Stimulated activated CD8-positive, alpha-beta memory T cell treated with anti-CD3 and anti-CD28 coated beads, Interleukin-15, amount 100 ng/mL, for 1 hour (primary cell): ENCODE measurements around the gene MAP3K20.
"Not testable (repeated sequence)": the region's sequence is repeated elsewhere in the genome, so short reads cannot be mapped to it uniquely, and the experiment has no call there.

Source experiments
- DNase-seq: peaks from one replicate; pipeline ENCODE4 v3.0.0-alpha.2; 2020; ENCODE audit warnings: low read depth

MAP3K20 gene

DNA sequence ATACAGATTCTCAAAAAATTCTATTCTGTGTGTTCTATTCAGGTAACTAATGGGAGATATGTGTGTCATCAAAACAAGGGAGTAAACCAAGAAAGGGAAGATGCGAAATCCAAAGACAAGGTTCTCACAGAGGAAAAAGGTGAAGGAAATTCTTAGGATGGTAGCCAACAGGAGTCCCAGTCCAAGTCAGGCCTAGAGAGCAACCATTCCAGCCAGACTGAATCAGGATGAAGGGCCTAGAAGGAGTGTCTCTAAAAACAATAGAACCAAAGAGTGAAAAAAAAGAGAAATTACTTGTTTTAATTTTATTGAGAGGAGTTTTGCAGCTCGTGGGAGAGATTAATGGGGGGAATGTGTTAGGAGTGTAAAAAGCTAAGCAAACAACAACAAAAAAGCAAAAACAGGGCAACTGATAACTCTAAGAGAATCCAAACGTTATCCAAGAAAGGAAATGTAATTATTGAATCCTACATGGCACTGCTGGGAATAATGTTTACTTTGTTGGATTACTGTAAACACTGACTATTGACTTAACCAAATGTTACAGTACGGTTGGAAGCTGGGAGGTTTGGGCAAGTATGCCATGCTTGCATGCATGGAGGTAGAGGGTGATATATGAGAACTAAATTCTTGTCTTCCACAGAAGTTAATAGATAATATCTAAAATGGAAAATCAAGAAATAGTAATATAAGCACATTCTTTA is 12.3 kb downstream of the MAP3K20 start:
- no peak for DNase-seq

DNA sequence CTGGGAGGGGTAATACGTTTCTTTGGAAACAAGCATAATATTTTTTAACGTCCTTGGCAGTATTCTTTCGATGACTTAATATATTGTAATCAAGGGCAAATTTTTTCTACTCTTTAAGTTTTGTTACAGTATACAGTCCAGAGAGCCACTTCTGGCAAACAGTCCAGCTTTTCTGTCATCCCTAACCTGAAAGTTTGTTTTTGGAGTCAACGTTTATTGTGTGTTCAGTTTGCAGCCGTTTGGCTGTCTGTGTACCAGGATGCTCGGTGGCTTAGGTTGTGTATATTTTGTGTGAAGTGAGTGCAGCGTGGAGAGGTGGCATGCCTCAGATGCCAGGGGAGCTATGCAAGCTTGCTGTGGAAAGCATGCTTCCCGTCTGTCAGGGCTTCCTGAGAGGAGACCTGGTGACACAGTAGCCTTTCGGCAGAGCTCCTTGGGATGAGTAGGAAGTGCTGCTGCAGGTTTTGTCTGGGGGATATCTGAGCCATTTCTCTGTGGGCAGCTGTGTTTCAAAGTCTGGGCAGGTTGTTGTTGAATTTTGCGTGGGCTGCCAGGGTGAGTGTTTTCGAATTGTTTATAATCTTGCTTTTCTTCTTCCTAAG is 14.7 kb downstream of the MAP3K20 start:
- no peak for DNase-seq

DNA sequence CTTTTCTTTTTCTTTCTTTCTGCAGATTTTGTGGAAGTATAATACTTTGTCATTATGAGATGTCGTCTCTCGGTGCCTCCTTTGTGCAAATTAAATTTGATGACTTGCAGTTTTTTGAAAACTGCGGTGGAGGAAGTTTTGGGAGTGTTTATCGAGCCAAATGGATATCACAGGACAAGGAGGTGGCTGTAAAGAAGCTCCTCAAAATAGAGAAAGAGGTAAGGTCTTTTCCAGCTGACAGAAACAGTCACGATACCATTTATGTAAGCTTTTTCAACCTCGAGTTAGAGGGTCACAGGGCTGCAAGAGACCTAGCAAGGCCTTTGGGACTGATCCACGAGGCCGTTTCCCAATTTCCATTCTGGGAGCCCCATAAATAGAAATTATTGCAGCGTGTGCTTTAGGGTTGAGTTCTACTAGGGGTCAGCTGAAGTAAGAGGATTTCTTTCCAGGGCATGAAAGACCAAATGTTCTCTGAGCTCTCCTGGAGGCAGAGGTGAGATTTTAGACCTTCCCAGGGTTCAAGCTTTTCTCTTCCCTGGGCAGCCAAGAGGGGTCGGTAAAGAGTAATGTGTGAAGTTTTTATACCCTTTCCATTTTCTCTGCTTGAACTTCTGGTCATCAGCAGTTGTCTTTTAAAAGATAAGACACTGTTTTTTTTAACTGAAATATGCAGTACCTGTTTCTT is 15.5 kb downstream of the MAP3K20 start:
- no peak for DNase-seq

DNA sequence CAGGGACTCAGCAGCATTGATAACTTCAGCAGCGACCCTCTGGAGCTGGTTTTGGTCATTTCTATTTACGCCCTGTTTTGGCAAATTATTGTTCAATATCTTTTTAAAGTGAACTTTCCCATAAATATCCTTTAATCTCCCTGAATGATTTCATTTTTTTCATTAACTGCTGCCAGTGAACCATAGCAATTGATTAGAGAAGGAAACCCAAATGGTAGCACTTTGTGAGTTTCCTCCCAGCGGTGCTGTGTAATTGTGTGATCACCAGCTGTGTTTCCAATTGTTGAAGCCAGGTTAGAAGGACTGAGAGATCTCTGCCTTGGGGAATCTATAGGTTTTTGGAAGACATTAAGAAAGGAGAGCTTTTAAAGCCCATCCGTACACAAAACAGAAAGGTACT is 16.3 kb downstream of the MAP3K20 start:
- DNase-seq, result no peak

DNA sequence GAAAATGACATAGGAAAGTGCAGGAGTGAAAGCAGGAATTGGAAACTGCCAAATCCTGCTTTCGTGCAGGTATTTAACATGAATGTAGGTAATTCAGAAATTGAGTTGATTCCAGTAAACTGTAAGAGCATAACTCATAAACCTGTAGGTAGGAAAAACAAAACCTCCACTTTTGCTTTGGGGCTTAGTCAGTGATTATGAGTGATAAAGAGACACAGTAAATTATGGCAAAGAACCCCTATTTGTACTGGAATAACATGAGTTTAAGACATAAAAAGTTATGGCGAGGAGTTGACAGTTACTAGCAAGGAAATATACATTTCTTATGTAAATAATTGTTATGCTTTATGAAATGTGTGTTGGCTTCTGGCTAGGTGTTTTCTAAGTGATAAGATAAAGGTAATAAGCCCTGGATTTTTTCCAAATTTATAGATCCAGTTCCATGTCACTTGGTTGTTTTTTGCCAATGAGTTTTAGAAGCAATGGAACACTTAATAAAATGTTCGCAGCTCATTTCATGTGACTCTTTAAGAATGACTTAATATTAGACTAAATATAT is 17.3 kb downstream of the MAP3K20 start:
- no peak for DNase-seq

DNA sequence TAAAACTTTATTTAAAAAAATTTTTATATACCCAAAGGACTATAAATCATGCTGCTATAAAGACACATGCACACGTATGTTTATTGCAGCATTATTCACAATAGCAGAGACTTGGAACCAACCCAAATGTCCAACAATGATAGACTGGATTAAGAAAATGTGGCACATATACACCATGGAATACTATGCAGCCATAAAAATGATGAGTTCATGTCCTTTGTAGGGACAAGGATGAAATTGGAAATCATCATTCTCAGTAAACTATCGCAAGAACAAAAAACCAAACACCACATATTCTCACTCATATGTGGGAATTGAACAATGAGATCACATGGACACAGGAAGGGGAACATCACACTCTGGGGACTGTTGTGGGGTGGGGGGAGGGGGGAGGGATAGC is 18.0 kb downstream of the MAP3K20 start:
- DNase-seq, result not testable (repeated sequence)

DNA sequence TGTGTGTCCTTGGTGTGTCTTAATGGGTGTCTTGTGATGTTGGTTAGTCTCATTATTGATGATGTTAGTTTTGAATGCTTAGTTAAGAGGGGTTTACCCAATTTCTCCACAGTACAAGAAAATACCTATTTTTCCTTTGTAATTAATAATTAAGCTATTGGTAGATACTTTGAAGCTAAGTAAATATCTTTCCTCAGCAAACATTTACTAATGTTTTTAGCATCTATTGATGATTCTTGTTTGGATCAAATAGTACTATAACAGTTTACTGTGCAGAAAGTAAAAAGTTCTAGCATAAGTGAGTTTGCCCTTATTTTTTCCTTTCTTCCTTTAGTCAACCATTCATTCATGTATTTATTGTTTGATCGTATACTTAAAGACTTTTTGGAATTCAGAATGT is 19.1 kb downstream of the MAP3K20 start:
- no peak for DNase-seq

DNA sequence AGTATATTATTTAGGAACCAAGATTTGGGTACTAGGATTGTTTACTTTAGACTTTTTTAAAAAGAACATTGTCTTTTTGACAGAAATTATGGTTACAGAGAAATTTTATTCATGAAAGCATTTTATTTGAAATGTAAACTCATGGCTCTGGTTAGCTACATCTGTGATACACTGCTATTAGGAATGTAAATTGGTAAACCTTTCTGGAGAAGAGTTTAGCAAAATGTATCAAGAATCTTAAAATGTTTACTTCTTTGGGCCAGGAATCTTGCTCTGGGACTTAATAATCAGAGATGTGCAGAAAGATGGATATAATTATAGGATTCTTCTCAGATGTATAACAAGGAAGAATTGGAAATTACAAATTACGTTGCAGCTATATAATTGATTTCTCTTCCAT is 19.7 kb downstream of the MAP3K20 start:
- DNase-seq, result no peak

DNA sequence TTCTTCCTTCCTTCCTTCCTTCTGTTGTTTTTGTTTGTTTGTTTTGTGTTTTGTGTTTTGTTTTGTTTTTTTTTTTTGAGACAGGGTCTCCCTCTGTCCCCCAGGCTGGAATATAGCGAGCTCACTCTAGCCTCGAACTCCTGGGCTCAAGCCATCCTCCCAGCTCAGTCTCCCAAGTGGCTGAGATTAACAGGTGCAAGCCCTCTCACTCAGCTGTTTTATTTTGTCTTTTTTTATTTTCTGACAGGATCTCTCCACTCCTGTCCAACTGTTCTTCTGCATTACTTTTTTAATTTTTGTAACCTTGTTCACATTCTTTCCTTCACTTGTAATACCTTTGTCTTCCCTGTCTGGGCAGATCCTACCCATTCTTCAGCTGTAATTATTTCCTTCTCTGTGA is 23.6 kb downstream of the MAP3K20 start:
- DNase-seq, result no peak

DNA sequence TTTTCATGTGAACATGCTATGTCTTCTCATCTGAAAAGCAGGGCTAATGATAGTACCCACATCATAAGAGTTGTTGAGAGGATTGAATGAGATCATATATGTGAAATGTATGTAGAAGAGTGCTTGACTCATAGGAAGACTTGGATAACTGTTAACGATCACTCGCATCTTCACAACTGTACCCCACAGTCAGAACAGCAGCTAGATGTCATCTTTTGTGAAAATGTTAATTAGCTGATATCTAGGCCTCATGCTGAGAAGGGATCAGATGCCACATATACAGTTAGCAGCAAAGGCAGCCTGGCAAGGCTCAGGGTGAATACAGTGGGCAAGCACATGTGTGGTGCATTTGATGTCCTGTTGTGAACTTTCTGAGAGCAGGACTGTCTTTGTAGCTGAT is 24.2 kb downstream of the MAP3K20 start:
- no peak for DNase-seq

DNA sequence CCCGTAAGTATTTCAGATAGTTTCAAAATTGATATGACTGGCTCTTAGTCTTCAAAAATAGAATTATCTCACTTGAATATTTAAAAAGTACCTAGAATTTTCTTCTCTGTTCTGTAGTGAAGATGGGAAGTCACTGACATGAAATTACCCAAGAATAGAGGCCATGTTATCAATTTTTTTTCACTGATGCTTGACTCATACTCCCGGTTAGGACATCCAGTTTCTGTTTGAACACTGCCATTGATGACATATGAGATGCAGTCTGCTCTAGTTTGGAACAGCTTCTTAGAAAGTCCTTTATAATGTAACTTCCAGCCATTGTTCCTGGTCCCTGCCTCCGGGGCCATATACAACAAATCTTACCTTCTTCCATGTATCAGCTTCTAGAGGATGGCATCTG is 26.0 kb downstream of the MAP3K20 start:
- no peak for DNase-seq

DNA sequence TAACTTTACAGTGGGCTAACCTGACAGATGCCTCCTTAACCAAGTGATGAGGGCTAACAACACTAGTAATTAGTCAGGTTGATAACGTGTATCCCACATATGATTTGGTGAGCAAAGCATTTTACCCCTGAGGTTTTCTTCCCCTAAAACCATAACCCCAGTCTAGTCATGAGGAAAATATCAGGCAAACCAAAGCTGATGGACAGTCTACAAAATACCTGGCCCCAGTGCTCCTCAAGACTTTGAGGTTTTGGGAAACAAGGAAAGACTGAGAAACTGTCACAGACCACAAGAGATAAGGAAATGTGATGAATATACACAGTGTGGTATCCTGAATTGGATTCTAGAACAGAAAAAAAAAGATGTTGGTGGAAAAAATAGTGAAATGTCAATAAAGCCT is 28.5 kb downstream of the MAP3K20 start:
- DNase-seq, result no peak

DNA sequence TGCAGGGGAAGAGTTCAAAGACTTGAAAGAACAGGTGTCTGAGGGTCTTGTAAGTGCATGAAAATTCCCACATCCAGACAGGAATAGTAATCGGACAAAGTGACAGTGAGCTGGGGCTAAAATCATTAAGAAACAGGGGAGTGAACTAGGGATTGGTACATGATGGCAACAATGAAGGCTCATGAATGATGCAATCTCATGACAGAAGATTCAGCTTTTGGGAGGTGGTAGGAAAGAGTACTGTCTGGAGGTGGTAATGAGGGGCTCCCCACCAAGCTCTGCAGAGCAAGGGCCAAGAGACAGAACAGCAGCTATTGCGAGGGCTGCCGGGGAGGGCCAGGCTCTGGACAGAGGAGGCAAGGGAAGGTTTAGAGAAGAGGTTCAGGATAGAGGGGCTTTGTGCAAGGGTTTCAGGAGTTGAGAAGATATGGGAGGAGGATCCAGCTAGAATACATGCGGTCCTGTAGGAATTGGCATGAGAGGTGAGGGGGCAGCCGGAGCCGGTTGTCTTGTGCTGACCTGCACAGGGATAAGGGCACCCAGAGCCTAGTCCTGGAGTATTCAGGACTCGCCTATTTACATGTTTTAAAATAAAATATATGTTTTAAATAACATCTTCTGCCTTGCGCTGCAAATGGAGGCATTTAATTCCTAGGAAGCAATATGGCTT is 31.4 kb downstream of the MAP3K20 start:
- DNase-seq, result no peak

DNA sequence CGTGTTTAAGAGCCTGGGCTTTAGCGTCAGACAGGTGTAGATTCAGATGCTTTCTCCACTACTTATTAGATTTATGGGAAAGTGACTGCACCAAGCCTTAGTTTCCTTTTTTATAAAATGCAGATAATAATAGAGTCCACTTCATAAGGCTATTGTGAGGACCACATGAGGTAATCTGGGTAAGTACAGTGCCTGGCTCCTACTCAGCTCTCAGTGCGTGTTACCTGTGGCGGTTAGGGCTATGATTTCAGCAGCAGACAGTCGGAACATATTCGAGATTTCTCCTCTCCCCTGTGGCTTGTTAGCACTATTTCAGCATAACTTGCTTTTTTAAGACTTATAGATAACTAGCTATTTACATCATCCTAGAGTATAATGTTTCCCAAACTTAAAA is 32.0 kb downstream of the MAP3K20 start:
- no peak for DNase-seq

DNA sequence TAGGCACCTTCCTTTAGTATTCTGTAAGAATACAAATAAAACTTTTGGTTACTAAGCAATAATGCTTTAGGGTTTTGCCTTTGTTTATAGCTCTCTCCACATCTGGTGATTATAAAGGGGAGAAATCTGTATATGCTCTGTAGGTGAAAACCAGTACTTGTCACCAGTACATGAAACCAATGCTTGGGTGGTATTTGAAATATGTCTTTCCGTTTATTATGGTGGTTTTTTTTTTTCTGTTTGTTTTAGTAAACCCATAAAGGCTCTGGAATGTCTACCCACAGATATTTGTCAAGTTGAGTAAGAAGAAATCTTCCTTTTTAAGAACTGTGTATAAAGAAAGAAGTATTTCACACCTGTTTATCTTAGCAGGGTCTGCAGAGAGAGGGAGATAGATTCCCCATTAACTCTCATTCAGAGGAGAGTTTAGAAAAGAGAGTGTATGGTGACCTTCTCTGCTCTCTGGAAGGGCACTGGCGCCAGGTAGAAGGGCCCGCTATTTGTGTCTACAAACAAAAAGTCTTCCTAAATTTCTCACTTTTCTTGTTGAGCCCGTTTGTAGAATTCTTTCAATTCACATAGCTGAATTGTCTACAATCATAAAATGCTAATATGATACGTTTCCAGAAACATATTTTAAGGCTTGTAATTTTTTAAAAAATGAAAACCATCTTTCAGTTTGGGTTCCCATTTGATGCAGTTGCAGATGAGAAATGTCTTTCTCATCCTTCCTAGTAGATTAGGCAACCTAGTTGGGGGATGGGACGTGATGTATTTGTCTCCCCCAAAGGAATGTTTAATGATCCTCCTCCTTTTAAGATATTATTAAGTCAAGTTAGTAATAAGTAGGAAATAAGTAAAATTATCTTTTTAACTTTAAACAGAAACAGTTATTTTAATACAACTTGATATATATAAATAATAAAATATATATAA is 33.9 kb downstream of the MAP3K20 start:
- no peak for DNase-seq

DNA sequence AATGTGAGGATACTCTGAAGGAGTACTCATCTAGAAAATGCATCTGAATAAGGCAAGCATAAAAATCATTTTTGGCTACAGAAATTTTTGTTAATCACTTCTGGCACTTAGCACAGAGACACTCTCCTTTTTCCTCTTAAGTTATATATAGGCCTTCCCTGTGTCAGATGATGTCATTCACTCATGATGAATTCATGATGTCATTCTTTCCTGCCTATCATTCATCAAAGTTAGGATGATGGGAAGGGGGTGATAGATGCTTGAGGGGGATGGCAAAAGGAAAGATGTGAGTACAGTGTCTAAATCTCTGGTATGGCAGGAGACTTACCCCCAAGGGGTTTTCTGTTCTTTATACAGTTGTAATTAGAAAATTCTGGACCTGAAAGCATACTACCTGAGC is 42.0 kb downstream of the MAP3K20 start:
- no peak for DNase-seq

DNA sequence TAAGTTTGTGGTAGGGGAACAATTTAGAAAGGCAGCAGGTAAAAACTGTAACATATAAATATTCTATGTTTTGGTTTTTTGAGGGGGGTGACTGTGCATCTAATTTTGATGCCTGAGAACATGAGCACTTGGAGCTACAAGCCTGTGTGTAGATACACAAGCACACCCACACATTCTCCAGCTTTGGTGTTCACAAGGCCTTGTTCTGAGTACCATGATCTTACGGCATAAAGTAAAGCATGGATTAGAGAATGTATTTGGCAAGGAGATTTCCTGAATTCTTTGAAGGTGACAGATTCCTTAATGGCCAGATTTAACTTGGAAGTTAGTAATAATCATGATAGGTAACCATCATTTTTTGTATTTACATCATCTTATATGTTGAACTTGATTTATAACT is 42.7 kb downstream of the MAP3K20 start:
- no peak for DNase-seq

DNA sequence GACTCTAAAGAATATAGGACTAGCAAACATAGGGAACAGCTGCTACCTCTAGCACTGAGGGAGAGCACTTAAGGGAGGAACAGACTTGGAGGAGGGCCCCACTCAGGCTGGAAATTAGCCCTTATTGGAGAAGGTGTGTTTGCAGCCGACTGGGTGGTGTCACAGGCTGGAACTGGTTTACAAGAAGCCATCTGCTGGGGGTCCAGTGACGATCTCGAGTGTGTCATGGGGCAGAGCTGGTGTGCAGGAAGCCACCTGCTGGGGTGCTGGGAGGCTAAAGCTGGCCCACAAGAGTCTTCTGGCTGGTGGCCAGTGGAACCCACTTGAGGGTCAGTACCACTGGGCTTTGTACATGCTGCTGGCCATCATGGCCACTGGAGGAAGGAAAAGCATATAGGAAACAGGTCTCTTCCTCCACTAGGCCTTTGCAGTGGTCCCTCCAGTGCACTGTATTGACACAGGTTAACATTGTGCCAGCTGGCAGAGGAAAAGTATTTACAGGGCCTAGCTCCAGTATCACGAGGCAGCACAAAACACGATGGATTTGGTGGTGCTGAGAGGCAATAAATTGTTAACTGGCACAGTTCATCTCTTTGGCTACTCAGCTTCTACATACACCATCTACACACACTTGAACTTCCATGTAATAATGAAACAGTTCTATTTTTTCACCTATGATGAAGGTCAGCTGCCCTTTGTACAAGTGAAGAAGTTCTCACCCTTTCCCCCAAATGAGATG is 43.6 kb downstream of the MAP3K20 start:
- no peak for DNase-seq

DNA sequence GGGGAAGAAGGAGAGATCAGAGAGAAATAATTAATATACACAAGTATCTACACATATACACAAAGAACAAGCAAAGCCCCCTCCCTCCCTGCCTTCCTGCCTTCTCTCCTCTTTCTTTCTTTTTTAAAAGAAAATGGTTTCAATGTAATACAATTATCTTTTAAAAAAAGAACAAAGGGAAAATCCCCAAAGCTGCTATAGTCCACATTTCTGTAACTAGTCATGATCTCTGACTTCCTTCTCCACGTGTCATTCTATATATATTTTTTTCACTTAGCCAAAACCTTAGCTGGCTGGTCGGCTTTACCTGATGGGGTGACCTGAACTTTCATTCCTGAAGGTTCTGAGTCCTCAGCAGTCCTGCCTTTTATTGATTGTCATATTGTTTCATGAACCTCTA is 44.3 kb downstream of the MAP3K20 start:
- no peak for DNase-seq

DNA sequence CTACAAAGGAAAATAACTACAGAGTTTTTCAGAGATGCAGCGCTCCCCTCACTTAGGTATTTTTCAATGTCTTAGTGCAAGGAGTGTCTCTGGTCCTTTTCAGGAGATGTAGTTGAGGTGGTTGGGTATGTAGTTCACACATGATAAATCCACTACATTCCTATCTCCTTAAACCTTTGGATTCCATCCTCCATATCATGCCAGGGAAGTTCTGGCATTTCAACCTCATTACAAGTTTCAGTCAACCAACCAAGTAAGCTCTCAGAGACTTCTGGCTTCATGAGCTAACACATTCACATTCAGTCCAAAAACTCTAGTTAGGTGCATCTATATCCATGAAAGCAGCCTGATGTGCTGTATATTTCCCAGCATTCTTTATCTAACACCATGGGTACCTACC is 47.3 kb downstream of the MAP3K20 start:
- no peak for DNase-seq

DNA sequence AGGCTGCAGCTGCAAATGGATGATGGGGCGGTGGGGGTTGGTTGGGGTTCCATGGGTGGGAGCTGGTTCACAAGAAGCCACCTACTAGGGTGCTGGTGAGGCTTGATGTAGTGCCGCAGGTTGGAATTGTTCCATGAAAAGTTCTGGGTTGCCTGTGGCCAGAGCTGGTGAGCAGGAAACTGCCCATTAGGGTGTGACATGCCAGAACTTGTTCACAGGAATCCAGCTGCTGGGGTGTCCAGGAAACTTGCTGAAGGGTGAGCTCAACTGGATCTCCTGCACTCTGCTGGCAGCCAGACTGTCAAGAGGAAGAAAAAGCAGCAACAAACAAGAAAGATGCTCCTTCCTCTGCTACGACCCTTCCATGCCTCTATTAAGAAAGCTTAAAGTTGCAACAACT is 48.8 kb downstream of the MAP3K20 start:
- DNase-seq, result no peak
